ENCODE data around the gene ATXN7L3.

The ATXN7L3 gene

DNA sequence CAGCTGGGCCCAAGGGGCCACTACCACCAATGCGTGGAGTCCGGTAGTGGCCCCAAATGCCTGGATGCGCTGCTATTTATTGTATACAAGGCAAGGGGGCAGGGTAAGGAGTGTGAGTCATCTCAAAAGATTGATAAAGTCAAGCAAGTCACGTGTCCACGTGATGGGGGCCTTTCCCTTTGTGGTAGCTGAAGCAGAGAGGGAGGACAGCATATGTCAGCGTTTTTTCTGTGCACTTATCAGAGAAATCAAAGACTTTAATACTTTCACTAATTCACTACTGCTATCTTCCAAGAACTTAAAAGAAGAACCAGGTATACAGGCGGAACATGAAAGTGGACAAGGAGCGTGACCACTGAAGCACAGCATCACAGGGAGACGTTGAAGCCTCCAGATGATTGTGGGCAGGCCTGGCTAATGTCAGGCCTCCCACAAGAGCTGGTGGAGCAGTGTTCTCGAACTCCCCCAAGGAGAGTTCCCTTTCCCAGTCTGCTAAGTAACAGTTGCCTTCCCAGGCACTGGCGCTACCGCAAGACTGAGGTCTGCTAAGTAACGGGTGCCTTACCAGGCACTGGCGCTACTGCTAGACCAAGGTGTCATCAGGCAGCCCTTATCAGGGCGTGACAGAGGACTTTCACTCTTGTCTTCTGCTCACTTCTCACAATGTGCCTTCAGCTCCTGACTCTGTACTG, 40.0 kb downstream of the ATXN7L3 start:
- no peak for TF ChIP-seq RARB (CRISPR knock-in tag; IDR thresholded peaks at IDR 0.05)
- TF ChIP-seq BACH2 (CRISPR knock-in tag; IDR thresholded peaks at IDR 0.05; ENCODE audit: borderline replicate concordance): no peak
- TF ChIP-seq ZFP30 (CRISPR knock-in tag; IDR thresholded peaks at IDR 0.05): no peak
- no peak for TF ChIP-seq ARNTL (CRISPR knock-in tag; IDR thresholded peaks at IDR 0.05; ENCODE audit: borderline replicate concordance, low read depth)
- TF ChIP-seq, protein P1, sequence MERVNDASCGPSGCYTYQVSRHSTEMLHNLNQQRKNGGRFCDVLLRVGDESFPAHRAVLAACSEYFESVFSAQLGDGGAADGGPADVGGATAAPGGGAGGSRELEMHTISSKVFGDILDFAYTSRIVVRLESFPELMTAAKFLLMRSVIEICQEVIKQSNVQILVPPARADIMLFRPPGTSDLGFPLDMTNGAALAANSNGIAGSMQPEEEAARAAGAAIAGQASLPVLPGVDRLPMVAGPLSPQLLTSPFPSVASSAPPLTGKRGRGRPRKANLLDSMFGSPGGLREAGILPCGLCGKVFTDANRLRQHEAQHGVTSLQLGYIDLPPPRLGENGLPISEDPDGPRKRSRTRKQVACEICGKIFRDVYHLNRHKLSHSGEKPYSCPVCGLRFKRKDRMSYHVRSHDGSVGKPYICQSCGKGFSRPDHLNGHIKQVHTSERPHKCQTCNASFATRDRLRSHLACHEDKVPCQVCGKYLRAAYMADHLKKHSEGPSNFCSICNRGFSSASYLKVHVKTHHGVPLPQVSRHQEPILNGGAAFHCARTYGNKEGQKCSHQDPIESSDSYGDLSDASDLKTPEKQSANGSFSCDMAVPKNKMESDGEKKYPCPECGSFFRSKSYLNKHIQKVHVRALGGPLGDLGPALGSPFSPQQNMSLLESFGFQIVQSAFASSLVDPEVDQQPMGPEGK (CRISPR knock-in tag; IDR thresholded peaks at IDR 0.05; ENCODE audit: borderline replicate concordance): no peak
- no peak for TF ChIP-seq SNAI2 (CRISPR knock-in tag; IDR thresholded peaks at IDR 0.05)
- no peak for TF ChIP-seq GLIS3 (CRISPR knock-in tag; IDR thresholded peaks at IDR 0.05)
- no peak for TF ChIP-seq PPARA (CRISPR knock-in tag; IDR thresholded peaks at IDR 0.05; ENCODE audit: borderline replicate concordance)
- TF ChIP-seq TOX (CRISPR knock-in tag; IDR thresholded peaks at IDR 0.05; ENCODE audit: borderline replicate concordance): no peak
- no peak for TF ChIP-seq POU6F1 (CRISPR knock-in tag; IDR thresholded peaks at IDR 0.05; ENCODE audit: borderline replicate concordance, low read depth)
- TF ChIP-seq CREB5 (CRISPR knock-in tag; IDR thresholded peaks at IDR 0.05; ENCODE audit: low read depth): no peak
- no peak for TF ChIP-seq ISL1 (CRISPR knock-in tag; IDR thresholded peaks at IDR 0.05)
- no peak for TF ChIP-seq OSR1 (CRISPR knock-in tag; IDR thresholded peaks at IDR 0.05)
- TF ChIP-seq ZNF565 (CRISPR knock-in tag; conservative IDR thresholded peaks at IDR 0.05; ENCODE audit: low read depth): no peak
- TF ChIP-seq ZFP3 (CRISPR knock-in tag; IDR thresholded peaks at IDR 0.05): no peak
- TF ChIP-seq ZC3H10 (CRISPR knock-in tag; IDR thresholded peaks at IDR 0.05): no peak
- TF ChIP-seq TSHZ2 (CRISPR knock-in tag; IDR thresholded peaks at IDR 0.05): no peak
- no peak for TF ChIP-seq ZNF8 (CRISPR knock-in tag; IDR thresholded peaks at IDR 0.05)
- TF ChIP-seq ESRRG (CRISPR knock-in tag; IDR thresholded peaks at IDR 0.05): no peak
- no peak for TF ChIP-seq TCF4 (CRISPR knock-in tag; IDR thresholded peaks at IDR 0.05; ENCODE audit: borderline replicate concordance)
- no peak for ATAC-seq

DNA sequence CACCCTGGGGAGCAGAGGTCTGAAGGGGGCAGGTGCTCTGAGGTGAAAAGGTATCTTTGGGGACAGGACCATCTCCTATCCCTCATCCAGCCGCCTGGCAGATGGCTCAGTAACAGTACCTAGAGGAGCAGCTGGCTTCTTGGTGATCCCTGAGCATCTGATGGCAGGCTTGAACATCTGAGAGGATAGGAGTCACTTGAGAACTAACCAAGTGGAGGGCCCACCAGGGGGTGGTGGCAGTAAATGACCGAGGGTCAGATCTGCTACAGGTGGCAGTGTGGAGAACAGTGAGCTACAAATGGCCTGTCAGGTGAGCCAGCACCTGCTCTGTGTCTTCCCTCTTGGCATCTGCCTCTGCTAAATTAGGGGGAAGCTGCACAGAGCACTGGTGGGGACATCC, 44.2 kb downstream of the ATXN7L3 start:
- no peak for TF ChIP-seq PPARA (CRISPR knock-in tag; IDR thresholded peaks at IDR 0.05; ENCODE audit: borderline replicate concordance)
- TF ChIP-seq BACH2 (CRISPR knock-in tag; IDR thresholded peaks at IDR 0.05; ENCODE audit: borderline replicate concordance): no peak
- TF ChIP-seq, protein P2, sequence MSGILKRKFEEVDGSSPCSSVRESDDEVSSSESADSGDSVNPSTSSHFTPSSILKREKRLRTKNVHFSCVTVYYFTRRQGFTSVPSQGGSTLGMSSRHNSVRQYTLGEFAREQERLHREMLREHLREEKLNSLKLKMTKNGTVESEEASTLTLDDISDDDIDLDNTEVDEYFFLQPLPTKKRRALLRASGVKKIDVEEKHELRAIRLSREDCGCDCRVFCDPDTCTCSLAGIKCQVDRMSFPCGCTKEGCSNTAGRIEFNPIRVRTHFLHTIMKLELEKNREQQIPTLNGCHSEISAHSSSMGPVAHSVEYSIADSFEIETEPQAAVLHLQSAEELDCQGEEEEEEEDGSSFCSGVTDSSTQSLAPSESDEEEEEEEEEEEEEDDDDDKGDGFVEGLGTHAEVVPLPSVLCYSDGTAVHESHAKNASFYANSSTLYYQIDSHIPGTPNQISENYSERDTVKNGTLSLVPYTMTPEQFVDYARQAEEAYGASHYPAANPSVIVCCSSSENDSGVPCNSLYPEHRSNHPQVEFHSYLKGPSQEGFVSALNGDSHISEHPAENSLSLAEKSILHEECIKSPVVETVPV (CRISPR knock-in tag; IDR thresholded peaks at IDR 0.05): no peak
- no peak for TF ChIP-seq TOX (CRISPR knock-in tag; IDR thresholded peaks at IDR 0.05; ENCODE audit: borderline replicate concordance)
- no peak for ATAC-seq

DNA sequence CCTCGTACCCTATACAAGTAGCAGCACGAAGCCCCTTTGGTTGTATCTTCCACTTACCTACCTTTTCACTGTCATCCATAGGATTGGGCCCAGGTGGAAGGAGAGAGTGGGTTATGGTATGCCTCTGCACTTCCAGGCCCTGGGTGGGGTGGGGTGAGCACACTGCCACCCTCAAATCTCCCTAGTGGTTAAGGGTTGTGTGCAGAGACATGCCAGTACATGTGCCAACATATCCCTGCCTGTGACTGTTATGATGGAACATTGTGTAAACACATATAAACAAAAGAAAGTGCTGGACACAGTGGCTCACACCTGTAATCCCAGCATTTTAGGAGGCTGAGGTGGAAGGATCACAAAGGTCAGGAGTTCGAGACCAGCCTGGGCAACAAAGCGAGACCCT, 46.8 kb downstream of the ATXN7L3 start:
- ATAC-seq: no peak
- TF ChIP-seq SNAI2 (CRISPR knock-in tag; IDR thresholded peaks at IDR 0.05) (no peak), ZC3H10 (CRISPR knock-in tag; IDR thresholded peaks at IDR 0.05) (no peak), RARB (CRISPR knock-in tag; IDR thresholded peaks at IDR 0.05) (no peak), ZNF8 (CRISPR knock-in tag; IDR thresholded peaks at IDR 0.05) (no peak), TCF4 (CRISPR knock-in tag; IDR thresholded peaks at IDR 0.05; ENCODE audit: borderline replicate concordance) (no peak), TOX (CRISPR knock-in tag; IDR thresholded peaks at IDR 0.05; ENCODE audit: borderline replicate concordance) (no peak), ZNF565 (CRISPR knock-in tag; conservative IDR thresholded peaks at IDR 0.05; ENCODE audit: low read depth) (no peak), GLIS3 (CRISPR knock-in tag; IDR thresholded peaks at IDR 0.05) (no peak), CREB5 (CRISPR knock-in tag; IDR thresholded peaks at IDR 0.05; ENCODE audit: low read depth) (no peak), ARNTL (CRISPR knock-in tag; IDR thresholded peaks at IDR 0.05; ENCODE audit: borderline replicate concordance, low read depth) (no peak), ZFP30 (CRISPR knock-in tag; IDR thresholded peaks at IDR 0.05) (no peak)
- TF ChIP-seq, protein P2 (CRISPR knock-in tag; IDR thresholded peaks at IDR 0.05): no peak
